NCI-H2196 treated with DMSO at 0.1 percent for 48 hours (cell line): ENCODE results near the gene G3BP1.
"Not testable (repeated sequence)": the region's sequence is repeated elsewhere in the genome, so short reads cannot be mapped to it uniquely, and the experiment has no call there.

Experiments
- DNase-seq: peaks from one replicate; lab custom pipeline; 2025; ENCODE audit not compliant: unreplicated experiment; lab: John Stamatoyannopoulos, UW

The G3BP1 gene

GRCh38 chr5:151771259-151772028 is at the start of gene G3BP1:
Gene G3BP1 (plus strand): TSS chr5:151771954. CDS start chr5:151786621, 14,667 bp downstream.
- DNase-seq, result peak; percentile 99

GRCh38 chr5:151722546-151722945 is 49.2 kb upstream of the G3BP1 start:
- DNase-seq, result no peak

- no peak for DNase-seq
Measured at GRCh38 chr5:151724360-151724759, 47.4 kb upstream of the G3BP1 start.

GRCh38 chr5:151729597-151729996 is 42.2 kb upstream of the G3BP1 start:
- not testable (repeated sequence) for DNase-seq

- no peak for DNase-seq
Measured at GRCh38 chr5:151730381-151730780, 41.4 kb upstream of the G3BP1 start.

- DNase-seq, result no peak
Measured at GRCh38 chr5:151733358-151734063, 38.2 kb upstream of the G3BP1 start.

- no peak for DNase-seq
Measured at GRCh38 chr5:151734064-151734408, 37.7 kb upstream of the G3BP1 start.

- DNase-seq, result no peak
Measured at GRCh38 chr5:151735646-151736045, 36.1 kb upstream of the G3BP1 start.

GRCh38 chr5:151737431-151737830 is 34.3 kb upstream of the G3BP1 start:
- no peak for DNase-seq

GRCh38 chr5:151738125-151738848 is 33.5 kb upstream of the G3BP1 start:
- DNase-seq, result no peak

- no peak for DNase-seq
Measured at GRCh38 chr5:151739395-151739794, 32.4 kb upstream of the G3BP1 start.

GRCh38 chr5:151739939-151740335 is 31.8 kb upstream of the G3BP1 start:
- DNase-seq, result no peak

- peak; percentile 17 for DNase-seq
Measured at GRCh38 chr5:151740336-151740942, 31.3 kb upstream of the G3BP1 start.

GRCh38 chr5:151740958-151741373 is 30.8 kb upstream of the G3BP1 start:
- no peak for DNase-seq

GRCh38 chr5:151741678-151742423 is 29.9 kb upstream of the G3BP1 start:
- DNase-seq, result no peak

- DNase-seq, result no peak
Measured at GRCh38 chr5:151742870-151743294, 28.9 kb upstream of the G3BP1 start.

- DNase-seq, result no peak
Measured at GRCh38 chr5:151743530-151743929, 28.2 kb upstream of the G3BP1 start.

- no peak for DNase-seq
Measured at GRCh38 chr5:151745071-151745705, 26.6 kb upstream of the G3BP1 start.

GRCh38 chr5:151750121-151750520 is 21.6 kb upstream of the G3BP1 start:
- no peak for DNase-seq

GRCh38 chr5:151751091-151751490 is 20.7 kb upstream of the G3BP1 start:
- DNase-seq, result no peak
